WI38 (cell line): ENCODE results near the gene ZNF281.

ENCODE experiments used
- H3K4me3 ChIP-seq: 2 replicates; pipeline ENCODE4 v1.5.1; 2011; ENCODE audit warnings: low read depth, mild to moderate bottlenecking, control low read depth, low read length
- CTCF ChIP-seq: IDR thresholded peaks from 2 replicates; pipeline ENCODE4 v1.5.1; 2012; ENCODE audit warnings: low read depth, mild to moderate bottlenecking, control low read depth, low read length

The ZNF281 gene

GRCh38 chr1:200409761-200410565, at the start of gene ZNF281:
ZNF281 (minus strand) TSS chr1:200410036; CDS start chr1:200409705, 331 bp downstream.
- peak within 1 kb of the TSS; percentile 86 for H3K4me3 ChIP-seq
- TF ChIP-seq CTCF: no peak

GRCh38 chr1:200458780-200459179, 48.9 kb upstream of the ZNF281 start:
- TF ChIP-seq CTCF: no peak
- H3K4me3 ChIP-seq: no peak overlapping the region

GRCh38 chr1:200457810-200458209, 48.0 kb upstream of the ZNF281 start:
- no peak overlapping the region for H3K4me3 ChIP-seq
- no peak for TF ChIP-seq CTCF

- H3K4me3 ChIP-seq: no peak overlapping the region
- TF ChIP-seq CTCF: no peak
These were observed 44.6 kb upstream of the ZNF281 start for GRCh38 chr1:200454425-200454824.

GRCh38 chr1:200453553-200453905, 43.7 kb upstream of the ZNF281 start:
- no peak overlapping the region for H3K4me3 ChIP-seq
- TF ChIP-seq CTCF: no peak

GRCh38 chr1:200452850-200453552, 43.2 kb upstream of the ZNF281 start:
- TF ChIP-seq CTCF: no peak
- H3K4me3 ChIP-seq: no peak overlapping the region
